ENCODE measurements around the gene PPP1R3D.
A peak's percentile ranks its signal among the peaks of the same experiment; 100 is the strongest.
"Not testable (repeated sequence)": the region's sequence is repeated elsewhere in the genome, so short reads cannot be mapped to it uniquely, and the experiment has no call there.

PPP1R3D gene

GRCh38 chr20:59940129-59940955 is at the start of gene PPP1R3D, which contains the start of gene FAM217B:
TSS of gene PPP1R3D (minus strand) at chr20:59940305. CDS start at chr20:59939931, 374 bp downstream.
TSS of gene FAM217B (plus strand) at chr20:59940389. CDS start at chr20:59943944, 3,555 bp downstream.
- DNase-seq, result peak; percentile 89

GRCh38 chr20:59988141-59988540 is 48.0 kb upstream of the PPP1R3D start:
- DNase-seq, result no peak

DNA sequence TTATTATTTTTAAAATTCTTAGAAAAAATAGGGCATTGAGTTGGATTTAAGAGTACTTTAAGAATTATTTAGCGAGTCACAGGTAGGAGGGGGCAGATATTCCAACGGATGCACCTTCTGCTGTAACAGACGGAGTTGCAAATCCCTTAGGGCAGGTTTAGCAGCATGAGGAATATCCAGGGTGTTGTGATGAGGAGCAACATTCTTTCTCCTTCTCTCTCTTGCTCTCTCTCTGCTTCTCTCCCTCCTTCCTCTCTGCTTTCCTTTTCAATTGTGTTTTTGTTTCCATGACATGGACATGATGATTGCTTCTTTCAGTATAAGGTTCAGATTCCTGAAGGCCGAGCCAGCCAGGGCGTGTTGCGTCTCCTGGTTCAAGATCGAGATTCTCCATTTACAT is 47.0 kb upstream of the PPP1R3D start:
- no peak for DNase-seq

- DNase-seq, result no peak
These were observed 45.8 kb upstream of the PPP1R3D start for GRCh38 chr20:59985864-59986263.

DNA sequence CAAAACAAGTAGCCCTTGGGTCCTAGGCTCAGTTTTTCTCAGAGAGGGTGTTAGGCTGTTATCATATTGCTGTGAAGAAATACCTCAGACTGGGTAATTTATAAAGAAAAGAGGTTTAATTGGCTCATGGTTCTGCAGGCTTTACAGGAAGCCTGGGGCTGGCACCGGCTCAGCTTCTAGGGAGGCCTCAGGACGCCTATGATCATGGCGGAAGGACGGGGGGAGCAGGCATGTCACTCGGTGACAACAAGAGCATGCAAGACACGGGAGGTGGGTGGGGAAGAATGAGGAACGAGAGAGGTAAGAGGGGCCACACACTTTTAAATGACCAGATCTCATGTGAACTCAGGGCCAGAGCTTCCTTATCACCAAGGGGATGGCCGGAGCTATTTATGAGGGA is 45.1 kb upstream of the PPP1R3D start:
- no peak for DNase-seq

GRCh38 chr20:59984541-59984940 is 44.4 kb upstream of the PPP1R3D start:
- no peak for DNase-seq

GRCh38 chr20:59983076-59983475 is 43.0 kb upstream of the PPP1R3D start:
- DNase-seq, result no peak

DNA sequence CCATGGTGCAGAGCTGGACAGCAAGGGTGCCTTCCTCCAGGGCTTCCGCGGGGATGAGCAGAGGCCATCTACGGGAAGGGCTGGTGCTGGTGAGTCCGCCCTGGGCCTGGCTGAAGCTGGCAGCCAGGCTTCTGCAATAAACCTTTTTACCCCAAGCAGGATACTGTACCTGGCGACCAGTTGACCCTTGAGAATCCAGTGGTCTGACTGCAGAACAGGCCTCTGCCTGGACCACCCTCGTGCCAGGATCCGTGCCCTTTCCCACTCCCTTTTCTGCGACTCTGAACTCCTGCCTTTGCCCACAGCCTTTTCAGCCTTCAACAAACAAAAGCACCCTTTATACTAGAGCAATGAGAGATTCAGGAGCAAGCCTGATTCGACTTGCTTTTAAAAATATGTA is 37.0 kb upstream of the PPP1R3D start:
- DNase-seq, result no peak

GRCh38 chr20:59976156-59976782 is 36.2 kb upstream of the PPP1R3D start:
- no peak for DNase-seq

DNA sequence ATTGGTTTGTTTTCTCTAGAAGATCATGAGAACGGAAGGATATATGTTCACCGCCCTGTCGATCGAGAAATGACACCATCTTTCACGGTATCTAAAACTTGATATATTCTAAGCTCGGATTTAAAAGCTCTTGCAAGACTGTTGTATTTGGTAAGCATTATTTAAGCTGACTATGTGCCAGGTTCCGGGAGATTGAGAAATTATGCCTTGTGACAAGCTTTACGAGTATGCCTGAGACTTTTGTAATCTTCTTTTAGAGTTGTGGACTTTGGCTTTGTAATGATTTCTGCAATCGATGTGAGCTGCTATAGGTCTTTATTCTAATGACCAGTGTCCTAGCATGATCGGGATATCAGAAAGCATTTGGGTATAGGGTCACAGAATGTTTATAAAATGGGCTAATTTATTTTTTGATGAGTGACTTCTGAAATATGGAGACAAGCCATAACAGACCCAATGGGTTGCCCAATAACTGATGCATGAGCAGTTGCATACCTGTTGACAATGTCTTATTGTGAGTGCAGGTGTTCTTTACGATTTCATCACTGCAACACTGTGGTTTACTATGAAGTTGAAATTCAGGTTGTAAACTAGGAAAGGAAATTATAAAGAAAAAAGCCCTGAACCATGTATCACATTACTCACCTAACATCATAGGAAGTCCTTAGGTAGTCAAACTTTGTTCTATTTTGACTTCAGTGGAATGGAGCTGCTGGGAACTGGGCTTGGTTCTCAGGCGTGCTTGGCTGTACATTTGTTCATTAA is 32.1 kb upstream of the PPP1R3D start:
- no peak for DNase-seq

DNA sequence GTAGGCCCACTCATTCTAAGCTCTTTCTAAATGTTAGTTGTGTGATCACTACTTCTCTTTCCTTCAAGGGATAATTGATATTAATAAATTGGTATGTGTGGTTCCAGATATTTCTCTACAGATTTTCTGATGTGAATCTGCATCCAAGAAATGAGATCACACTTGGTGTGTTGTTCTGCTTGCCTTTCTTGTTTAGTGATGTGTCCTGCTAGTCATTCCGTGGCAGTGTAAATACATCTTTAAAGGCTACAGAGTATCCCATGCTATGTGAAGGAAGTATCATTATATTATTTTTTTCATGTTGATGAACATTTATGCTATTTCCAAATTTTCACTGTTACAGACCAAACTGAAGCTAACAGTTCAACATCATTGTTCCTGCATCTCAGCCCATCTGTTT is 31.3 kb upstream of the PPP1R3D start:
- no peak for DNase-seq

- DNase-seq, result no peak
These were observed 26.3 kb upstream of the PPP1R3D start for GRCh38 chr20:59966428-59966827.

- no peak for DNase-seq
These were observed 22.1 kb upstream of the PPP1R3D start for GRCh38 chr20:59962155-59962554.

DNA sequence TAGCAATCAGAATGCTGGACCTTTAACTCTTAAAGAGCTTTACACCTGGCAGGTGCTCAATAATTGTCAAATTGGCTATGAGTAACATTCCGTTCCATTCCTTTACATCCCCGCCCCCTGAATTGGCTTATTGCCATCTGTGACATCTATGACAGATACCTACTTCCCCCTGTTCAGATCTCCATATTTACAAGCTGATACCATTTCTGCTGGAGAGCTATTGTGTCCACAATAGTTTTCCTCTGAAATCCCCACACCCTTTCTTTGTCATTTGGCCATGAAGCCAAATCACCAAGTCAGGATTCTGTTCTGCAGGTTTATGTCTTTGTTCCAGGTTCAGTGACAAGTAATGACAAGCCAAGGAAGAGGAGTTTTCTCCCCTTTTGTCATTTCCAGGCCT is 21.3 kb upstream of the PPP1R3D start:
- no peak for DNase-seq

- DNase-seq, result no peak
These were observed 18.5 kb upstream of the PPP1R3D start for GRCh38 chr20:59958626-59959025.

GRCh38 chr20:59958123-59958522 is 18.0 kb upstream of the PPP1R3D start, which contains the start of gene CDH26:
TSS of gene CDH26 (plus strand) at chr20:59958423. CDS start at chr20:59958727, 304 bp downstream.
- DNase-seq, result no peak

GRCh38 chr20:59957568-59957967 is 17.5 kb upstream of the PPP1R3D start:
- DNase-seq, result not testable (repeated sequence)

GRCh38 chr20:59955131-59955796 is 15.2 kb upstream of the PPP1R3D start:
- DNase-seq, result no peak

- DNase-seq, result no peak
These were observed 14.6 kb upstream of the PPP1R3D start for GRCh38 chr20:59954718-59955117.

- DNase-seq, result no peak
These were observed 9.8 kb upstream of the PPP1R3D start for GRCh38 chr20:59949911-59950310.

DNA sequence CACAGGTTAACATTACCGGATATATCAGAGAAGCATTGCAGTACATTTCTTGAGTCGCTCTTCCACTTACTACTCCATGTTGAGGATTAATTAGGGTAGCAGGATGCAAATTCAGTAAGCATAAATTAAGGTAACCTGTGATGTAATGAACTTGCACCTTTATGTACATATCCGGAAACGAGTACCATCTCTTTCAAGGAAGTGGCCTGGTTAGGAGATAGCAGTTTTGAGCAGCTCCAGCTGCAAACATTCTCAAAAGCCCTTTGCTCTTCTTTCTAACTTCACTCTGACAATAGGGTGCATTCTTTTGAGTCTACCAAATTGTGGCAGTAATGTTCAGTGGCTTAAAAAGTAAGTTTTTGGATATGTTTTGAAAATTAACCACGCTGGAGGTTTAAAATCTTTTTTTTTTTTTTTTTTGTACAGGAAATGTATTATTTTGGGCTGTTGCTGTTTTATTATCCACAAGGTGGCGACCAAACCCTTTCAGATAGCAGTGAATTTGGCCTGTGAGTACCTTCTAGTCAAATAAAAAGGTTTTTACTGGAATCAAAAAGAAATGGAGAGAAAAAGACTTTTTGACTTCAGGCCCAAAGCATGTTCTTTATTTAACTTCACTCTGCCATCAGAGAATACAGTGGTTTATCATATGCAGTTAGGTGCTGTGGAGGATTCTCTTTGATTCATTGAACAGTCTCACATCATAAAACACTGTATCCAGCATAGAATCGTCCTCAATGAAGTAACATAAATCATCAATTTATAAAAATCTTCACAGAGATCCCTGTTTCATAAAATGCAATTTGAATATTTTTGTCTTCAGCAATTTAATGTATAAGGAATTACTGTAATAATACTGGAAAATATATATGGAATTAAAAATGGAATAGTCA is 9.0 kb upstream of the PPP1R3D start:
- DNase-seq, result no peak

GRCh38 chr20:59948212-59948611 is 8.1 kb upstream of the PPP1R3D start:
- DNase-seq, result no peak
